OCI-LY1 (cell line): ENCODE measurements around the gene OR2J3.
A peak's percentile ranks its signal among the peaks of the same experiment; 100 is the strongest.
"Not testable (repeated sequence)": the region's sequence is repeated elsewhere in the genome, so short reads cannot be mapped to it uniquely, and the experiment has no call there.

ENCODE experiments used
- H2AFZ ChIP-seq: fragments of 200-600 bp; sonication (generic), shearing (Covaris generic); 2 replicates; pipeline ENCODE4 v1.6.0; 2014; ENCODE audit warnings: antibody characterized with exemption, mild to moderate bottlenecking, low read length
- H3F3A ChIP-seq: fragments of 200-600 bp; sonication (generic), shearing (Covaris generic); 2 replicates; pipeline ENCODE4 v1.6.0; 2014; ENCODE audit warnings: mild to moderate bottlenecking, antibody characterized with exemption, low read length, moderate library complexity; ENCODE audit not compliant: insufficient read depth
- H3K27ac ChIP-seq: fragments of 200-600 bp; sonication (generic); 2 replicates; pipeline ENCODE4 v1.5.1; 2014; ENCODE audit warnings: low read length, mixed run types, mild to moderate bottlenecking, low read depth; ENCODE audit not compliant: poor library complexity, severe bottlenecking
- H3K27me3 ChIP-seq: fragments of 200-600 bp; sonication (generic); 2 replicates; pipeline ENCODE4 v1.6.0; 2014; ENCODE audit warnings: antibody characterized with exemption, mild to moderate bottlenecking, low read length, moderate library complexity; ENCODE audit not compliant: insufficient read depth
- H3K36me3 ChIP-seq: fragments of 200-600 bp; sonication (generic); 2 replicates; pipeline ENCODE4 v1.6.1; 2014; ENCODE audit warnings: mild to moderate bottlenecking, antibody characterized with exemption, low read length, moderate library complexity, mixed read lengths; ENCODE audit not compliant: insufficient read depth
- H3K4me1 ChIP-seq: fragments of 200-600 bp; sonication (generic); 2 replicates; pipeline ENCODE4 v1.5.1; 2014; ENCODE audit warnings: mild to moderate bottlenecking, low read length, moderate library complexity; ENCODE audit not compliant: insufficient read depth, severe bottlenecking
- H3K4me2 ChIP-seq: fragments of 200-600 bp; sonication (generic), shearing (Covaris generic); 2 replicates; pipeline ENCODE4 v1.6.1; 2014; ENCODE audit warnings: low read length
- H3K4me3 ChIP-seq: fragments of 200-600 bp; sonication (generic); 2 replicates; pipeline ENCODE4 v1.5.1; 2014; ENCODE audit warnings: low read length, low read depth, mild to moderate bottlenecking, mixed read lengths; ENCODE audit not compliant: poor library complexity, severe bottlenecking
- H3K79me2 ChIP-seq: fragments of 200-600 bp; shearing (Covaris generic); 2 replicates; pipeline ENCODE4 v1.6.1; 2016; ENCODE audit warnings: mixed run types, low read length, mixed read lengths; ENCODE audit not compliant: insufficient read depth
- H3K9ac ChIP-seq: fragments of 200-600 bp; sonication (generic), shearing (Covaris generic); 2 replicates; pipeline ENCODE4 v1.6.1; 2014; ENCODE audit warnings: mild to moderate bottlenecking, low read length, mixed read lengths
- H3K9me2 ChIP-seq: fragments of 200-600 bp; sonication (generic), shearing (Covaris generic); 2 replicates; pipeline ENCODE4 v1.6.1; 2014; ENCODE audit warnings: low read depth, mild to moderate bottlenecking, low read length, mixed read lengths
- H3K9me3 ChIP-seq: fragments of 200-600 bp; shearing (Covaris generic); 2 replicates; pipeline ENCODE4 v1.6.1; 2014; ENCODE audit warnings: low read length, mixed read lengths
- H4K20me1 ChIP-seq: fragments of 200-600 bp; sonication (generic), shearing (Covaris generic); 2 replicates; pipeline ENCODE4 v1.6.0; 2016; ENCODE audit warnings: mild to moderate bottlenecking, low read length; ENCODE audit not compliant: insufficient read depth
- CTCF ChIP-seq: fragments of 200-600 bp; sonication (generic), shearing (Covaris generic); IDR thresholded peaks from 2 replicates; pipeline ENCODE4 v1.5.1; 2017; ENCODE audit warnings: mild to moderate bottlenecking, antibody characterized with exemption, low read length, moderate library complexity, mixed read lengths
- EZH2 ChIP-seq: fragments of 200-600 bp; sonication (generic), shearing (Covaris generic); IDR thresholded peaks from 2 replicates; pipeline ENCODE4 v1.8.0; 2017; ENCODE audit warnings: borderline replicate concordance, mixed run types, mild to moderate bottlenecking, antibody characterized with exemption, low read length, moderate library complexity, mixed read lengths

The OR2J3 gene

DNA sequence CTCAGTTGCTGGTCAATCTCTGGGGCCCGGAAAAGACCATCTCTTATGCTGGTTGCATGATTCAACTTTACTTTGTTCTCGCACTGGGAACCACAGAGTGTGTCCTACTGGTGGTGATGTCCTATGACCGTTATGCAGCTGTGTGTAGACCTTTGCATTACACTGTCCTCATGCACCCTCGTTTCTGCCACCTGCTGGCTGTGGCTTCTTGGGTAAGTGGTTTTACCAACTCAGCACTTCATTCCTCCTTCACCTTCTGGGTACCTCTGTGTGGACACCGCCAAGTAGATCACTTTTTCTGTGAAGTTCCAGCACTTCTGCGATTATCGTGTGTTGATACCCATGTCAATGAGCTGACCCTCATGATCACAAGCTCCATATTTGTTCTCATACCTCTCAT lies 4.3 kb downstream of the OR2J3 start:
- no peaks in the 10 kb centered on the region for H3K36me3 ChIP-seq
- no peaks in the 10 kb centered on the region for H4K20me1 ChIP-seq
- TF ChIP-seq CTCF = peak; percentile 27; the same call in 1 of the 2 replicates
- no peak for TF ChIP-seq EZH2
- no peaks in the 10 kb centered on the region for H3K4me1 ChIP-seq
- no peak overlapping the region for H3K4me2 ChIP-seq
- H3K9me3 ChIP-seq = no peaks in the 10 kb centered on the region
- H2AFZ ChIP-seq = no peak overlapping the region
- no peak overlapping the region for H3K4me3 ChIP-seq
- no peaks in the 10 kb centered on the region for H3K9me2 ChIP-seq
- no peaks in the 10 kb centered on the region for H3F3A ChIP-seq
- H3K27me3 ChIP-seq = no peaks in the 10 kb centered on the region
- no peaks in the 10 kb centered on the region for H3K79me2 ChIP-seq
- H3K27ac ChIP-seq = no peak overlapping the region
- no peak overlapping the region for H3K9ac ChIP-seq

DNA sequence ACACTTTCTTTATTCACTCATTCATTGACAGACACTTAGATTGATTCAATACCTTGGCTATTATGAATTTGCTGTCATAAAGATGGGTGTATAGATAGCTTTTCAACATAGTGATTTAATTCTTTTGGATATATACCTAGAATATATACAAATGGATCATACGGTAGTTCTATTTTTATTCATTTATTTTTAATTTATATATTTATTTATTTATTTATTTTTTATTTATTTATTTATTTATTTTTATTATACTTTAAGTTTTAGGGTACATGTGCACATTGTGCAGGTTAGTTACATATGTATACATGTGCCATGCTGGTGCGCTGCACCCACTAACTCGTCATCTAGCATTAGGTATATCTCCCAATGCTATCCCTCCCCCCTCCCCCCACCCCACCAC lies 7.1 kb downstream of the OR2J3 start:
- H2AFZ ChIP-seq = not testable (repeated sequence)

DNA sequence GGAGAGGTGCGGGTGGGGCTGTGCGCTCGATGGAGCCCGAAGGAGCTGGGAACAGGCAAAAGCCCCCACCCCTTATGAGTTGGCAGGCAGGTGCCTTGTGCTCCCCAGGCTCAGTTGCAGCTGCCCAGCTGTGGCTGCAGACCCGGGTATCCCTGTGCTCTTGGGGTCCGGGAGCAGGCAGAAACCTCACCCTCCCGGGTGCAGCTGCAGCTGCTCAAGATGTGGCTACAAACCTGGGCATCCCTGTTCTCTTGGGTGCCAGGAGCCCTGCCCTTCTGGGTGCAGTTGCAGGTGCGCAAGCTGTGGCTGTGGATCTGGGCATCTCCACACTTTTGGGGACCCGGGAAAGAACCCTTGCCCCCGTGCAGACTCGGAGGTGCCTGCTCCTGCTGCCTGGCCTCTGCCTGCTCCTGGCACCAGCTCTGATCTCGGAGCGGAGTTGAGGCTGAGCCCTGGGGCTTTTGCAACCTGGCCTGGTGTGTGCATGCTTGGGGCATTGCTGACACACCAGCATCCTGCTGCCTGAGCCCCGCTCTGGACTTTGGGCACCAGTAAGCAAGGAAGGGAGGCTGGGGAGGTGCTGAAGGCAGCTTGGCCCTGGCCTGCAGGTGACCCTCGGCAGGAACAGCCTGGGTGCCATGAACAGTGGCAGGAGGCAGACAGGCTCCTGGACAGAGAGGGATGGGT lies 21.6 kb downstream of the OR2J3 start:
- no peak for TF ChIP-seq CTCF
- TF ChIP-seq EZH2 = no peak
- H3K27me3 ChIP-seq = no peaks in the 10 kb centered on the region
- H4K20me1 ChIP-seq = no peaks in the 10 kb centered on the region
- H3K27ac ChIP-seq = no peak overlapping the region
- H2AFZ ChIP-seq = no peak overlapping the region
- H3K79me2 ChIP-seq = no peaks in the 10 kb centered on the region
- no peaks in the 10 kb centered on the region for H3K36me3 ChIP-seq
- no peaks in the 10 kb centered on the region for H3K9me3 ChIP-seq
- H3K9me2 ChIP-seq = no peaks in the 10 kb centered on the region
- no peak overlapping the region for H3K4me3 ChIP-seq
- no peaks in the 10 kb centered on the region for H3F3A ChIP-seq
- no peaks in the 10 kb centered on the region for H3K4me1 ChIP-seq
- no peak overlapping the region for H3K9ac ChIP-seq
- H3K4me2 ChIP-seq = no peak overlapping the region

More for the DNA sequence above, 7.1 kb downstream of the OR2J3 start:
- H3K27me3 ChIP-seq, H3K4me1 ChIP-seq, H3K27ac ChIP-seq, H3K4me2 ChIP-seq, H4K20me1 ChIP-seq, H3K36me3 ChIP-seq, H3K4me3 ChIP-seq, H3F3A ChIP-seq, H3K9ac ChIP-seq, H3K9me3 ChIP-seq, H3K79me2 ChIP-seq, H3K9me2 ChIP-seq: not testable (repeated sequence)

- Histone ChIP-seq H3K4me3 (no peak overlapping the region), H3K36me3 (no peaks in the 10 kb centered on the region), H3K9me2 (no peaks in the 10 kb centered on the region), H3K9me3 (no peaks in the 10 kb centered on the region), H3K9ac (no peak overlapping the region), H3K79me2 (no peaks in the 10 kb centered on the region), H3K4me1 (no peaks in the 10 kb centered on the region), H3K27ac (no peak overlapping the region), H3F3A (no peaks in the 10 kb centered on the region), H4K20me1 (no peaks in the 10 kb centered on the region), H3K27me3 (no peaks in the 10 kb centered on the region), H2AFZ (no peak overlapping the region), H3K4me2 (no peak overlapping the region)
- TF ChIP-seq CTCF (no peak), EZH2 (no peak)
These were observed 22.8 kb downstream of the OR2J3 start for GRCh38 chr6:29130644-29131043.
